Measurements from ENCODE around the gene ATL2.
A peak's percentile ranks its signal among the peaks of the same experiment; 100 is the strongest.
"Not testable (repeated sequence)": the region's sequence is repeated elsewhere in the genome, so short reads cannot be mapped to it uniquely, and the experiment has no call there.

ATL2 gene

GRCh38 chr2:38293152-38293865 is 83.8 kb downstream of the ATL2 start:
- Mint-ChIP-seq H3K27ac (no peak overlapping the region), H3K36me3 (peaks cover 5% of the 10 kb centered on the region), H3K4me1 (no peaks in the 10 kb centered on the region), H3K27me3 (peaks cover 2% of the 10 kb centered on the region), H3K4me3 (no peak overlapping the region), H3K9me3 (no peaks in the 10 kb centered on the region)
- ATAC-seq (ENCODE audit: low read depth) (no peak), DNase-seq (ENCODE audit: low spot score in 2 of 2) (no peak)

- Mint-ChIP-seq H3K27ac (no peak overlapping the region), H3K27me3 (peaks cover 16% of the 10 kb centered on the region), H3K36me3 (no peaks in the 10 kb centered on the region), H3K4me3 (no peak overlapping the region), H3K4me1 (no peaks in the 10 kb centered on the region), H3K9me3 (no peaks in the 10 kb centered on the region)
- DNase-seq (ENCODE audit: low spot score in 2 of 2) (no peak), ATAC-seq (ENCODE audit: low read depth) (no peak)
Measured at GRCh38 chr2:38290332-38290731, 86.7 kb downstream of the ATL2 start.

GRCh38 chr2:38284971-38285370 is 92.1 kb downstream of the ATL2 start:
- Mint-ChIP-seq H3K27me3 (peaks cover 25% of the 10 kb centered on the region), H3K36me3 (peaks cover 2% of the 10 kb centered on the region), H3K4me3 (no peak overlapping the region), H3K27ac (no peak overlapping the region), H3K4me1 (no peaks in the 10 kb centered on the region), H3K9me3 (no peaks in the 10 kb centered on the region)
- DNase-seq (ENCODE audit: low spot score in 2 of 2) = no peak
- ATAC-seq (ENCODE audit: low read depth) = no peak

- Mint-ChIP-seq H3K9me3 (no peaks in the 10 kb centered on the region), H3K27ac (no peak overlapping the region), H3K36me3 (peaks cover 2% of the 10 kb centered on the region), H3K4me1 (peaks cover 3% of the 10 kb centered on the region), H3K4me3 (no peak overlapping the region), H3K27me3 (peaks cover 15% of the 10 kb centered on the region)
- ATAC-seq (ENCODE audit: low read depth) (no peak), DNase-seq (ENCODE audit: low spot score in 2 of 2) (no peak)
Measured at GRCh38 chr2:38281095-38281742, 95.9 kb downstream of the ATL2 start.

GRCh38 chr2:38279201-38279600 is 97.9 kb downstream of the ATL2 start:
- DNase-seq (ENCODE audit: low spot score in 2 of 2) (no peak), ATAC-seq (ENCODE audit: low read depth) (no peak)
- peaks cover 2% of the 10 kb centered on the region for H3K36me3 Mint-ChIP-seq
- H3K4me3 Mint-ChIP-seq = no peak overlapping the region
- peaks cover 9% of the 10 kb centered on the region for H3K27me3 Mint-ChIP-seq
- no peak overlapping the region for H3K27ac Mint-ChIP-seq
- H3K9me3 Mint-ChIP-seq = no peaks in the 10 kb centered on the region
- H3K4me1 Mint-ChIP-seq = peaks cover 3% of the 10 kb centered on the region

- H3K4me1 Mint-ChIP-seq; ATAC-seq (ENCODE audit: low read depth); H3K27ac Mint-ChIP-seq; H3K4me3 Mint-ChIP-seq; H3K36me3 Mint-ChIP-seq; H3K27me3 Mint-ChIP-seq; DNase-seq (ENCODE audit: low spot score in 2 of 2); H3K9me3 Mint-ChIP-seq: not testable (repeated sequence)
Measured at GRCh38 chr2:38278117-38278438, 99.0 kb downstream of the ATL2 start.

- Mint-ChIP-seq H3K9me3 (no peaks in the 10 kb centered on the region), H3K36me3 (no peaks in the 10 kb centered on the region), H3K4me1 (peaks cover 3% of the 10 kb centered on the region), H3K27me3 (peaks cover 2% of the 10 kb centered on the region), H3K4me3 (no peak overlapping the region), H3K27ac (no peak overlapping the region)
- DNase-seq (ENCODE audit: low spot score in 2 of 2) (no peak), ATAC-seq (ENCODE audit: low read depth) (no peak)
Measured at GRCh38 chr2:38277245-38278116, 99.6 kb downstream of the ATL2 start.

- no peaks in the 10 kb centered on the region for H3K9me3 Mint-ChIP-seq
- no peak overlapping the region for H3K27ac Mint-ChIP-seq
- DNase-seq (ENCODE audit: low spot score in 2 of 2) (peak in 1 of 2 donors; percentile 34), ATAC-seq (ENCODE audit: low read depth) (peak; percentile 56)
- H3K27me3 Mint-ChIP-seq = peaks cover 2% of the 10 kb centered on the region
- H3K36me3 Mint-ChIP-seq = no peaks in the 10 kb centered on the region
- no peak overlapping the region for H3K4me3 Mint-ChIP-seq
- H3K4me1 Mint-ChIP-seq = peaks cover 3% of the 10 kb centered on the region
Measured at GRCh38 chr2:38274286-38275276, 102.5 kb downstream of the ATL2 start.

- Mint-ChIP-seq H3K36me3 (no peaks in the 10 kb centered on the region), H3K27me3 (no peaks in the 10 kb centered on the region), H3K9me3 (peaks cover under 1% of the 10 kb centered on the region), H3K4me1 (no peaks in the 10 kb centered on the region), H3K27ac (no peak overlapping the region), H3K4me3 (no peak overlapping the region)
- DNase-seq (ENCODE audit: low spot score in 2 of 2) (no peak), ATAC-seq (ENCODE audit: low read depth) (no peak)
Measured at GRCh38 chr2:38271697-38272096, 105.4 kb downstream of the ATL2 start.

- no peaks in the 10 kb centered on the region for H3K27me3 Mint-ChIP-seq
- peaks cover 6% of the 10 kb centered on the region for H3K9me3 Mint-ChIP-seq
- H3K4me1 Mint-ChIP-seq = no peaks in the 10 kb centered on the region
- no peak for DNase-seq (ENCODE audit: low spot score in 2 of 2)
- no peaks in the 10 kb centered on the region for H3K36me3 Mint-ChIP-seq
- H3K27ac Mint-ChIP-seq = no peak overlapping the region
- no peak overlapping the region for H3K4me3 Mint-ChIP-seq
- no peak for ATAC-seq (ENCODE audit: low read depth)
Measured at GRCh38 chr2:38269421-38269820, 107.7 kb downstream of the ATL2 start.

GRCh38 chr2:38268691-38269327 is 108.3 kb downstream of the ATL2 start:
- ATAC-seq (ENCODE audit: low read depth) (no peak), DNase-seq (ENCODE audit: low spot score in 2 of 2) (no peak)
- H3K36me3 Mint-ChIP-seq = no peaks in the 10 kb centered on the region
- peaks cover 6% of the 10 kb centered on the region for H3K9me3 Mint-ChIP-seq
- no peak overlapping the region for H3K27ac Mint-ChIP-seq
- no peaks in the 10 kb centered on the region for H3K4me1 Mint-ChIP-seq
- no peaks in the 10 kb centered on the region for H3K27me3 Mint-ChIP-seq
- no peak overlapping the region for H3K4me3 Mint-ChIP-seq

GRCh38 chr2:38268001-38268400 is 109.1 kb downstream of the ATL2 start:
- DNase-seq (ENCODE audit: low spot score in 2 of 2) (no peak), ATAC-seq (ENCODE audit: low read depth) (no peak)
- H3K27me3 Mint-ChIP-seq = peaks cover 2% of the 10 kb centered on the region
- H3K9me3 Mint-ChIP-seq = peaks cover 6% of the 10 kb centered on the region
- no peak overlapping the region for H3K4me3 Mint-ChIP-seq
- H3K36me3 Mint-ChIP-seq = no peaks in the 10 kb centered on the region
- H3K27ac Mint-ChIP-seq = no peak overlapping the region
- H3K4me1 Mint-ChIP-seq = no peaks in the 10 kb centered on the region

GRCh38 chr2:38267270-38267925 is 109.7 kb downstream of the ATL2 start:
- no peaks in the 10 kb centered on the region for H3K36me3 Mint-ChIP-seq
- no peaks in the 10 kb centered on the region for H3K4me1 Mint-ChIP-seq
- no peak overlapping the region for H3K27ac Mint-ChIP-seq
- no peak for ATAC-seq (ENCODE audit: low read depth)
- peaks cover 2% of the 10 kb centered on the region for H3K27me3 Mint-ChIP-seq
- no peak for DNase-seq (ENCODE audit: low spot score in 2 of 2)
- no peak overlapping the region for H3K4me3 Mint-ChIP-seq
- peaks cover 6% of the 10 kb centered on the region for H3K9me3 Mint-ChIP-seq
